GM23248 (cell line): Measurements from ENCODE around the gene ERBB3.

ENCODE experiments used
- EZH2 ChIP-seq: fragments of 200-600 bp; sonication (generic); IDR thresholded peaks from 2 replicates; pipeline ENCODE4 v1.6.1; 2018; ENCODE audit warnings: antibody characterized with exemption, mild to moderate bottlenecking; ENCODE audit not compliant: insufficient read depth, poor library complexity, severe bottlenecking
- EZH2phosphoT487 ChIP-seq: fragments of 200-600 bp; sonication (generic); IDR thresholded peaks from 2 replicates; pipeline ENCODE4 v1.6.1; 2018; ENCODE audit warnings: antibody characterized with exemption, moderate library complexity, mild to moderate bottlenecking, low read depth; ENCODE audit not compliant: insufficient read depth

DNA sequence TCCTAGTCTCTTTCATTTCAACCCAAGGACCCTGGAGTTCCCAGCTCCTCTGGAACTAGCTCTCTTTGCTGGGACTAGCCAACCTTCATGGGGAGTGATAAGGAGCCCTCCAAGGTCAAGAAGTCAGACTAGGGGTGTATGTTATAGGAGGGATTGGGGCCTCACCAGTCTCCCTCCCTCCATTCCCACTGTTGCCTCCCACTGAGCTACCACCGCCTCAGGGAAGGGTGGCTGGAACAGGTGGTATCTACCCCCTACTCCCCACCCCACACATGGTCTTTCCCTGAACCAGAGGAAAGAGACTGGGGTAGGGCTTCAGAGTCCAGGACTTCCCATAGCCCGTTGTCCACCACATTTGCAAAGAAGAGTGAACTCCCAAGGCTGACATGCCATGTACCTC, 2.4 kb downstream of the ERBB3 start:
- TF ChIP-seq EZH2phosphoT487 (no peak), EZH2 (no peak)
